Urinary bladder (tissue), 4 donors: ENCODE data around the gene LENG1. TPM values are rescaled to one million over a fixed set of nuclear protein-coding genes. Genes with fewer than 3 reads are reported as not detected.

Source experiments
- DNase-seq: peaks from one replicate; pipeline ENCODE4 v3.0.0-alpha.2; 2015; ENCODE audit errors: extremely low spot score
- H3K27ac ChIP-seq: one replicate; pipeline ENCODE4 v1.5.1; 2013; ENCODE audit warnings: low read depth, mild to moderate bottlenecking, moderate library complexity
- H3K36me3 ChIP-seq: one replicate; pipeline ENCODE4 v1.6.1; 2013; ENCODE audit warnings: mild to moderate bottlenecking, moderate library complexity; ENCODE audit not compliant: insufficient read depth
- H3K4me1 ChIP-seq: one replicate; pipeline ENCODE4 v1.6.1; 2013; ENCODE audit warnings: mild to moderate bottlenecking, moderate library complexity; ENCODE audit not compliant: insufficient read depth
- H3K4me3 ChIP-seq: one replicate; pipeline ENCODE4 v1.5.1; 2013; ENCODE audit warnings: low read depth, low read length
- WGBS: extraction: QIAGEN DNeasy Blood & Tissue Kit; methylation state at CpG from one replicate; pipeline ENCODE4 v1.1.7; 2013; 5-methylcytosine and 5-hydroxymethylcytosine counted together
- polyA plus RNA-seq: library from polyadenylated mRNA; stranded (reverse); fragments of 200-250 nt; gene quantifications from one replicate; pipeline ENCODE4 v1.2.3, GENCODE V29; 2013
- total RNA-seq: library from RNA; depleted of rRNA; stranded (reverse); fragments of >200 nt; gene quantifications from one replicate; pipeline ENCODE4 v1.2.3, GENCODE V29; 2014
- donor health status: healthy with polysubstance abuse.
- donor health status: healthy.

Gene LENG1
- total and polyA plus RNA-seq, 2 donors: 3.8 to 14.0 TPM

DNA sequence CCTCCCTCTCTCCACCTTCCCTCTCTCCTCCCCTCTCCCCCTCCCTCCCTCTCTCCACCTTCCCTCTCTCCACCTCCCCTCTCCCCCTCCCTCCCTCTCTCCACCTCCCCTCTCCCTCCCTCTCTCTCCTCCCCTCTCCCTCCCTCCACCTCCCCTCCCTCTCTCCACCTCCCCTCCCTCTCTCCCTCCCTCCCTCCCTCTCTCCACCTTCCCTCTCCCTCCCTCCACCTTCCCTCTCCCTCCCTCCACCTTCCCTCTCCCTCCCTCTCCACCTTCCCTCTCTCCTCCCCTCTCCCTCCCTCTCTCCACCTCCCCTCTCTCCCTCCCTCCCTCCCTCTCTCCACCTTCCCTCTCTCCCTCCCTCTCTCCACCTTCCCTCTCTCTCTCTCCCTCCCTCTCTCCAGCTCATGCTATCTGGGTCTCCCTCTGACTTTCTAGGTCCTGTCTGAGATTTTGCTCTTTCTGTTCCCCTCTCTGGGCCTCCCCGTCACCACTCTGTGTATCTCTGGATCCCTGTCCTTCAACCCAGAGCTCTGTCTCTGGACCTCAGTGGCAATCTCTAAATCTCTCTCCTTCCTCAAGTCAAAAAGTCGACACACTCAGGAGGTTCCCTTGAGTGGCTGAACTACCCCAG is 25.4 kb downstream of the LENG1 start:
- Histone ChIP-seq H3K4me3 (no peak overlapping the region), H3K4me1 (no peaks in the 10 kb centered on the region), H3K36me3 (peaks cover 2% of the 10 kb centered on the region), H3K27ac (no peak overlapping the region)
- 61% methylated on average over 2 of the region's 2 CpGs for WGBS
- no peak for DNase-seq

DNA sequence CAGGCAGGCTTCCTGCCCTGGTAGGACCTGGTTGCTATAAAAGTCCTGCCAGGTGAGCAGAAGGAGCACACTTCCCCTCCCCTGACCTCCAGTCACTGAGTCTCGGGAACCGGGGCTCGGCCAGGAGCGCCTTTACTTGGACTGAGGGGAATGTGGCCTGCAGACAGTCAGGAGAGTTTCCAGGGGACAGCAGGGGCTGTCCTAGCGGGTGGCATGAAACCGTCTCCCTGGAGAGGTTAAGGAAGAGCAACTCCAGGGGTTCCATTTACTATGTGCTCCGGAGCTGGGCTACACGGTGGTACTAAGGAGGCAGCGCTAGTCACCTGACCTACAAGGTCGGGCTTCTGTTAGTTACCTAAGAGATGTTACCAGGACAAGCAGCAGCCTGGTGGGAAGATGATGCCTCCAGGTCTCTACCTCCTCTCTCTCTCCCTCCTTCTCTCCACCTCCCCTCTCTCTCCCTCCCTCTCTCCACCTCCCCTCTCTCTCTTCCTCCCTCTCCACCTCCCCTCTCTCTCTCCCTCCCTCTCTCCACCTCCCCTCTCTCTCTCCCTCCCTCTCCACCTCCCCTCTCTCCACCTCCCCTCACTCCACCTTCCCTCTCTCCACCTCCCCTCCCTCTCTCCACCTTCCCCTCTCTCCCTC is 26.1 kb downstream of the LENG1 start:
- DNase-seq: no peak
- Histone ChIP-seq H3K27ac (no peak overlapping the region), H3K4me1 (no peaks in the 10 kb centered on the region), H3K36me3 (peaks cover 4% of the 10 kb centered on the region), H3K4me3 (no peak overlapping the region)
- 82% methylated on average over 10 of the region's 10 CpGs for WGBS

DNA sequence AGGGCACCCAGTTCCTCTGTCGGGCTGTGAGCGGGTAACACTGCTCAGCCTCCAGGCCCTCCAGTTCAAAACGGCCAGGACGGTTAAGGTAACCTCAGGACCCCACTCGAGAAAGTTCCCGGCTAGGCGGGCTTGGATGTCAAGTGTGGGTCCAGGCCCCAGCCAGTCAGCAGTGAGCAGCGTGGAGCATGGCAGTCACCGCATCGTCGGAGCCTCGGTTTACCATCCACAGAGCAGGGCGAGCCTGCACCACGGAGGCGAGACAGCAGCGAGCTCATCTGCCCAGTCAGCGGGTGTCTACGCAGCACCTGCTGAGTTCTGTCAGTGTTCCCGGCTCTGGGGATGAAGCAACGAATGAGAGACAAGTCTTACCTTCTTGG is 29.9 kb downstream of the LENG1 start:
- no peak for DNase-seq
- WGBS: 96% methylated on average over 20 of the region's 20 CpGs
- H3K4me3 ChIP-seq: no peak overlapping the region
- H3K27ac ChIP-seq: no peak overlapping the region
- H3K36me3 ChIP-seq: peaks cover 4% of the 10 kb centered on the region
- H3K4me1 ChIP-seq: no peaks in the 10 kb centered on the region

DNA sequence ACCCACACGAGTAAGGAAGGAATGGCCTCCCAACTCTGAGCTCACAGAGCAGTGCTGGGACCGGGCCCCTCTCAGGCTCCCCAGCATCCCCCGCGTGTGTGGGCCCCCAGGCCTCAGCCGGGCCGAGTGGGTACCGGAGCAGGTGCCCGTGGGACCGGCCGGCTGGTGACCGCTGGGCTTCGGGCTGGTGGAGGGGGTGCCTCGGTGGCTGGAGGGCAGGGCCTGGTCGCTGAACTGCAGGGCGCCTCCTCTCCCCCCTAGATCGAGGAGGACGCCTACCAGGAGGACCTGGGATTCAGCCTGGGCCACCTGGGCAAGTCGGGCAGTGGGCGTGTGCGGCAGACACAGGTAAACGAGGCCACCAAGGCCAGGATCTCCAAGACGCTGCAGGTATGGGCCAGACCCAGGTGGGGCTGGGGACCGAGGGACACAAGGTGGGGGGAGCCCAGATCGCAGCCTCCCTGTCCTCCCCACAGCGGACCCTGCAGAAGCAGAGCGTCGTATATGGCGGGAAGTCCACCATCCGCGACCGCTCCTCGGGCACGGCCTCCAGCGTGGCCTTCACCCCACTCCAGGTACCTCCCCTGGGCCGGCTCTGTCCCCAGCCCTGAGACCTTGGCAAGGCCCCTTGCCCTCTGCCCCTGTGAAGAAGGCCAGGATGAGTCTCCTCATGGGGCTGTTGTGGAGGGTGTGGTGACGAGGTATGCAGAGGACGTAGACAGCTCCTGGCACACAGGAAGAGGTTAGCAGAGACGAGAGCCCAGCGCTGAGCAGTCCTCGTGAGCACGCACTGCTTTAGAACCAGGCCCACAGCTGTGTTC is 30.5 kb downstream of the LENG1 start:
- 96% methylated on average over 41 of the region's 41 CpGs for WGBS
- H3K4me3 ChIP-seq: no peak overlapping the region
- H3K27ac ChIP-seq: no peak overlapping the region
- H3K36me3 ChIP-seq: peaks cover 4% of the 10 kb centered on the region
- DNase-seq: no peak
- H3K4me1 ChIP-seq: no peaks in the 10 kb centered on the region

DNA sequence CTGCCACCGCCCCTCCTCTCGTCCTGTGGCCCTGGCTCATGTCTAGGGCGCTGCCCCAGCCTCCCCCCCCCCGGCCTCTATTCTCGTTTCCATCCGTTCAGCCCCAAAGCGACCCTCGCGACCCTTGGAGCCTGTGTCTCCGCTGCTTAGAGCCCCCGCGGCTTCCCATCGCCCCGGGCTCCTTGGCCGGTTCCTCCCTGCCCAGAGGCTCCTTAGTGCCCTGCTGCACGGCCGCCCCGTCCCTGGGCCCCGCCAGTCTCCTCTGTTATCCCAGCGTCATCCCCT is 31.1 kb downstream of the LENG1 start:
- Histone ChIP-seq H3K36me3 (peaks cover 8% of the 10 kb centered on the region), H3K4me3 (no peak overlapping the region), H3K27ac (no peak overlapping the region), H3K4me1 (no peaks in the 10 kb centered on the region)
- DNase-seq: no peak
- 91% methylated on average over 20 of the region's 20 CpGs for WGBS

DNA sequence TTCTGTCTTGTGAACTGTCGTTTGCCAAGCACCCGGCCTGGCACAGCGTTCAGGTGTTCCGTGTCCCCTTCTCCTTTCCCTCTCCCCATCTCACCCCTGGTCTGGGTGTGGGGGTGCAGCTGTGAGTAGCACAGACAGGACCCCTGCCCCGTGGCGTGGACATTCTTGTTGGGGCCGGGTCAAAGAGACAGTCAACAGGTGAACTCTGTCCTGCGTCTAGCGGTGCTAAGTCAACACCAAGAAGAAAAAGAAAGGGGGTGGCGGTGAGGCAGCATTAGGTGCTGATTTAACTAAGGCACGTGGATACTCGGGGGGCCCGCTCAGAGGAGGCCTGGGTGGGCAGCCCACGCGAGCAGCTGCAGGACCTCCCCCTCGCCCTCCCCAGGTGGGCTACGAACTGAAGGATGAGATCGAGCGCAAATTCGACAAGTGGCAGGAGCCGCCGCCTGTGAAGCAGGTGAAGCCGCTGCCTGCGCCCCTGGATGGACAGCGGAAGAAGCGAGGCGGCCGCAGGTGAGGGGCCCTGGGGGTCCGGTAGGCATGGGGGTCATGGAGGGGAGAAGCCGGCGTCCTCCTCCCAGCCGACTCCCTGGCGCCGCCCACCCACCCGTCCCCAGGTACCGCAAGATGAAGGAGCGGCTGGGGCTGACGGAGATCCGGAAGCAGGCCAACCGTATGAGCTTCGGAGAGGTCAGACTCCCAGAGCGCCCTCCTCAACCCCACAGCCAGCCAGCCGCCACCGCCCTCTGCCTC is 31.7 kb downstream of the LENG1 start:
- no peak for DNase-seq
- Histone ChIP-seq H3K4me1 (no peaks in the 10 kb centered on the region), H3K36me3 (peaks cover 8% of the 10 kb centered on the region), H3K4me3 (no peak overlapping the region), H3K27ac (no peak overlapping the region)
- 91% methylated on average over 44 of the region's 44 CpGs for WGBS

DNA sequence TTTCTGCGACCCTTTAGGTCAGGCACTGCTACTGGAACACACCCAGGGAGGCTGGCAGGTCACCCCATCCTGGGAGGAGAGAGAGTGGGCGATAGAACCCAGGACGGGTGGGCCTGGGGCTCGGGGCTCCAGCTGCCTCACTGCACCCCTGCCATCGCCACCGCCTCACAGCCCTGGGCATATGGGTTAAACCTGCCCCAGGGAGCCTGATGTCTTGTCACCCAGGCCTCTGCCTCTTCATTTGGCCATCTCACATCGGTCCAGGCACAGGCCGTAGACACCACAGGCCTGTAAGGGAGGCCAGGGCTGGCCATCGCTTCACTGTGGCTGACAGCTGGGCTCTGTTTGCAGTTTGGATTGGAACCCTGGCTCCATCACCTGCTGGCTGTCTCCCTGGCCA is 33.8 kb downstream of the LENG1 start:
- Histone ChIP-seq H3K36me3 (peaks cover 8% of the 10 kb centered on the region), H3K4me3 (no peak overlapping the region)
- WGBS: 91% methylated on average over 9 of the region's 9 CpGs

DNA sequence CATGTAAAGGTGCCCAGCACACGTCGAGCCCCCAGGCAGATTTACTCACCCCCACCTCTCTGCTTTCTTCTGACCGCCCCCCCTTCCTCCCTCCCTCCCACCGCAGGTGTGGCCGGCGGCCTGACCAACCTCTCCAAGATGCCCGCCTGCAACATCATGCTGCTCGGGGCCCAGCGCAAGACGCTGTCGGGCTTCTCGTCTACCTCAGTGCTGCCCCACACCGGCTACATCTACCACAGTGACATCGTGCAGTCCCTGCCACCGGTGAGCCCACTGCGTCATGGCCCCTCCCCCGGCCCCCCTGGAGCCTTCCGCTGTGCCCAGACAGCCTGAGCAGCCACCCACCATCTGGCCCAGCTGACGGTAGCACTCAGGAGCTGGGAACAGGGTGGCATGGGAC is 35.1 kb downstream of the LENG1 start:
- Histone ChIP-seq H3K4me1 (no peaks in the 10 kb centered on the region), H3K27ac (no peak overlapping the region), H3K4me3 (no peak overlapping the region), H3K36me3 (peaks cover 6% of the 10 kb centered on the region)
- WGBS: 93% methylated on average over 19 of the region's 19 CpGs
- no peak for DNase-seq

More for the DNA sequence above, 33.8 kb downstream of the LENG1 start:
- no peak for DNase-seq
- Histone ChIP-seq H3K4me1 (no peaks in the 10 kb centered on the region), H3K27ac (no peak overlapping the region)

DNA sequence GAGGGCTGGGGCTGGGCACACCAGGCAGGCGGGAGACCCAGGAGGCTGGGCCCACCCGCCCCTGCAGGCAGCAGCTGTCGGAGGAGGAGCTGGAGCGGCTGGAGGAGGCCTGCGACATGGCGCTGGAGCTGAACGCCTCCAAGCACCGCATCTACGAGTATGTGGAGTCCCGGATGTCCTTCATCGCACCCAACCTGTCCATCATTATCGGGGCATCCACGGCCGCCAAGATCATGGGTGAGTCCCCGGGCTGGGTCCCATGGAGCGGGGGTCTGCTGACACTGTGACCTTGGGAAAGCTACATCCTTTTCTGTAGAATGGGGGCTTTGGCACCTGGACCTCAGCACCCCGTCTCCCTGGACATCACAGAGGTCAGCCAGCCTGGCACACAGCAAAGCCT is 35.8 kb downstream of the LENG1 start:
- peaks cover 4% of the 10 kb centered on the region for H3K36me3 ChIP-seq
- H3K27ac ChIP-seq: no peak overlapping the region
- WGBS: 92% methylated on average over 17 of the region's 17 CpGs
- H3K4me1 ChIP-seq: no peaks in the 10 kb centered on the region
- no peak overlapping the region for H3K4me3 ChIP-seq
- no peak for DNase-seq

DNA sequence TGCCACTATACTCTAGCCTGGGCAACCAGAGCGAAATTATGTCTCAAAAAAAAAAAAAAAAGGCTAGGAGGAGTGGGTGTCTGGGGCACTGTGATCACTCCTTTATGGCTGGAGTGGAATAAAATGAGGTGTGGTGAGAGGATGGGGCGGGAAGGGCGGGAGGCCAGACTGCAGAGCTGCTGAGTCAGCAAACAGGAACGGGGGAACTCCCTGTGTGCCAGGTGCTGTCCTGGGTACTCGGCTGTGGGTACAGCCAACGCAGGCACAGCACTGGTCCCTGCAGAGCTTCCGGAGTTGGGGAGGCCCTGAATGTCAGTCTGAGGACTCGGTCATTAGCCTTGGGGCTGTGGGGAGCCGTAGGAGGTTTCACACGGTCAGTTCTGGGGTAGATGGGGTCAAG is 38.3 kb downstream of the LENG1 start:
- Histone ChIP-seq H3K4me3 (no peak overlapping the region), H3K4me1 (no peaks in the 10 kb centered on the region), H3K36me3 (peaks cover 7% of the 10 kb centered on the region), H3K27ac (no peak overlapping the region)
- DNase-seq: no peak
- 94% methylated on average over 10 of the region's 10 CpGs for WGBS

DNA sequence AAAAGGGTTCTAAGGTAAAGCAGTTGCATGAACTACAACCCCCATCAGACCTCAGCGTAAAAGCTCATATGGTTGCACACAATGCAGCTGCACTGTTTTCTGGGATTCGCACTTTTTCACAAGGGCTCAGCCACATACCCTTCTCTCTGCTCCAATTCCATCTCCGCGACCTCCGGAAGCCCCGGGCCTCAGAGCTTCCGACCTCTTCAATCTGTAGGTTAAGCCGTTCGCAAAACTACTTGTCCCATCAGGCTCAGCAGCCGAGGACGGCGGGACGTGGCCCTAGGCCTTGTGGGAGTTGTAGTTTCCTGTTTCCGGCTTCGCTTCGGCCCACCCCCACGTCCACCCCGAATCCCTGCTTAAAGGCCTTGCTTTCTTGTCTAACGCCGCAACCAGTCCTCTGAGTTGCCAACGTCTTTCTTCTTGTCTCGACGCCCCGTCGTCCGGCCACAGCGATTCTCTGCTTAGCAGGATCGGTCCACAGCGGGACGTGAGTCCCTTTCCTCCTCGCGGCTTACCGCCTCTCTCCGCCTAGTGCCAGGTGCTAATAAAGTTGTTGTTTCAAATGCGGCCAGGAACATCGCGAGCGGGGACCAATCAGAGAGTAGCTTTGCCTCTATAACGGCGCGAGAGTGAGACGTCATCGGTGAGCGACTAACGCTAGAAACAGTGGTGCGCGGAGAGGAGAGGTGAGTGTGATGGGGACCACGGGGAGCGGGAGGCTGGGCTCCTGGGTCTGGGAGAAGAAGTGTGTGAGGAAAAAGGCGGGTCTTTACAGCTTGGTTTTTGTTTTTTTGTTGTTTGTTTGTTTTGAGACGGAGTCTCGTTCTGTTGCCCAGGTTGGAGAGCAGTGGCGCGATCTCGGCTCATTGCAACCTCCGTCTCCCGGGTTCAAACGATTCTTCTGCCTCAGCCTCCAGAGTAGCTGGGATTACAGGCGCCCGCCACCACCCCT is 44.1 kb downstream of the LENG1 start, which contains the start of the genes PRPF31 and TFPT:
PRPF31 (plus strand) TSS at position 646 of the 955 bp plus-strand sequence. CDS start 2,525 bp downstream, outside the sequence.
TFPT (minus strand) TSS at position 549 of the 955 bp plus-strand sequence; CDS start at position 161, 388 bp downstream.
- WGBS: under 1% methylated on average over 60 of the region's 60 CpGs

DNA sequence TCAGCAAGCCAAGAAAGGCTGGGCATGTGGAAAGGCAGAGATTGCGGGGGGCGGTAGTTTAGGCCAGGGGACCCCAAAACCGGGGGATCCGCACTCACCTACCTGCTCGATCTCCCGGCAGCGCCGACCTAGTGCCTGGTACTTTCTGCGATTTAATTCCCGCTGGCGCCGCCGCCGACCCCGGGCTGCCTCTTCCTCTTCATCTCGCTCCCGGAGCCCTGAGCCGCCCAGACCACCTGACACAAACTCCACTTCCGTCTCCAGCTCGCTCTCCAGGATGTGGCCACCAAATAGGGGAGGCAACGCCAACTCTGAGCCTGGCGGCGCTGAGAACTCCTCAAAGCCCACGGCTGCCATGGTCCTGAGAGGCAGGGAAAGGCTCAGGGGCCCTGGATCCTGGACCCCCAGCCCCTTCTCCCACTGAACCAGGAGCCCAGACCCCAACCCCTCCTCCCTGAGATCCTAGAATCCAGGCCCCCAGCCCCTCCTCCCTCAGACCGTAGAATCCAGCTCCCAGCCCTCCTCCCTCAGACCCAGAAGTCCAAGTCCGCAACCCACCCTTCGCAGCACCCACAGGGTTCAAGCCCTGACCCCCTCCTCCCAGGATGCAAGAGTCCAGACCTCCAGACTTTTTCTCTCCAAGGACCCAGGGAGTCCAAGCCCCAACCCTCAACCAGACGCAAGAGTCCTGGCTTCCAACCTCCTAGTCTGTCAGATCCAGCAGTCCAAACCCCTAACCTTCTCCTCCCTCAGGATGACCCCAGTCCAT is 45.0 kb downstream of the LENG1 start:
- no peak for DNase-seq
- Histone ChIP-seq H3K36me3 (peaks cover 5% of the 10 kb centered on the region), H3K4me3 (peak overlapping the region; percentile 39), H3K4me1 (no peaks in the 10 kb centered on the region), H3K27ac (no peak overlapping the region)
- WGBS: 21% methylated on average over 28 of the region's 28 CpGs

More for the DNA sequence above, 44.1 kb downstream of the LENG1 start, which contains the start of the genes PRPF31 and TFPT:
- Histone ChIP-seq H3K4me3 (peak within 1 kb of the TSS; percentile 39), H3K4me1 (no peaks in the 10 kb centered on the region), H3K27ac (peak within 1 kb of the TSS; percentile 88), H3K36me3 (peaks cover 5% of the 10 kb centered on the region)
- DNase-seq: peak; percentile 98
